ENCODE results near the gene AP5S1. TPM values are rescaled to one million over a fixed set of nuclear protein-coding genes. Genes with fewer than 3 reads are reported as not detected.

The AP5S1 gene
- total RNA-seq, 2 experiments from 2014 or later: 16.6 to 18.2 TPM

DNA sequence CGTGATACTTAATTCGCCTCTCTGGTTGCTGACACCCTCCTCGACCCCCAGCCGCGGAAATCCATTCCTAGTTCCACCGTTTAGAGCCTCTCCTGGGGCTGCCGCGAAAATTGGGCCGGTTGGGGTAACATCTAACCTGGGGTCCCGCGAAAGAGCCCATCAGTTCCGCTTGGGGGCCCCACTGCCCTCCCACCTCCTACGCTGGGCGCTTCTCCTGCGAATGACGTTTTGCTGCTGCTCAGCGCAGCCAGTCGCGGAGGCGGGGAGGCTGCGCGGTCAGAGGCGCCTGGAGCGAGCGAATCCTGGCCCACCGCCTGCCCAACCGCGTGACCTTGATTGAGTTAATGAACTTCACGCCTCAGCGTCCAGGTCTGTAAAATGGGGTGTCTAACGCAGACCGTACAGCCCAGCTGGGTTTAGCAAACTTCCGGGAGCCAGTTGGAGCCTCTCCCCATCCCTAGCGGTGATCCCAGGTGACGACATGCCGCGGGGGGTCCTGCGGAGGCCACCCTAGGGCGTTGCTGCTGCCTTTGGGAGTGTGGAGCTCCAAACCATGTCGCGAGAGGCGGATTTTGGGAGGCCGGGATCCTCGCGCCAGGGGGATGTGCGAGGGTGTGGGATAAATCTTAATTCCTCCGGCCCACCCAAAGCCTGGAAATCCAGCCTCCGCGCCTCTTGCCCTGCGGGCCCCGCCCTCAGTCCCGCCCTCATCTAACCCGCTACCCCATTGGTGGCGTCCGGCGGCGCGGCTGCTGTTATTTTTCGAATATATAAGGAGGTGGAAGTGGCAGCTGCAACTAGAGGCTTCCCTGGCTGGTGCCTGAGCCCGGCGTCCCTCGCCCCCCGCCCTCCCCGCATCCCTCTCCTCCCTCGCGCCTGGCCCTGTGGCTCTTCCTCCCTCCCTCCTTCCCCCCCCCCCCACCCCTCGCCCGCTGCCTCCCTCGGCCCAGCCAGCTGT, 24.6 kb upstream of the AP5S1 start, which contains the start of gene CDC25B:
CDC25B (plus strand) TSS at position 800 of the 958 bp plus-strand sequence. CDS start 222 bp downstream, outside the sequence.
- Mint-ChIP-seq H3K27ac (peak within 1 kb of the TSS; percentile 98), H3K4me3 (peak within 1 kb of the TSS; percentile 92), H3K27me3 (no peaks in the 10 kb centered on the region), H3K4me1 (peaks cover 40% of the 10 kb centered on the region), H3K36me3 (ENCODE audit: low read depth) (peaks cover 46% of the 10 kb centered on the region), H3K9me3 (no peaks in the 10 kb centered on the region)
- ChIA-PET POLR2A (interaction anchor here (0.6 to 1.0 kb wide), 3 partner anchors 25 to 125 kb away, joined by 3 to 4 read pairs (median 3); partner anchors contain the start of gene AP5S1), CTCF (interaction anchor here (0.6 to 2.6 kb wide), 8 partner anchors 8 to 259 kb away, joined by 3 to 12 read pairs (median 4); partner anchors contain the start of genes AP5S1 and CENPB)
- peak; percentile 95 for DNase-seq

DNA sequence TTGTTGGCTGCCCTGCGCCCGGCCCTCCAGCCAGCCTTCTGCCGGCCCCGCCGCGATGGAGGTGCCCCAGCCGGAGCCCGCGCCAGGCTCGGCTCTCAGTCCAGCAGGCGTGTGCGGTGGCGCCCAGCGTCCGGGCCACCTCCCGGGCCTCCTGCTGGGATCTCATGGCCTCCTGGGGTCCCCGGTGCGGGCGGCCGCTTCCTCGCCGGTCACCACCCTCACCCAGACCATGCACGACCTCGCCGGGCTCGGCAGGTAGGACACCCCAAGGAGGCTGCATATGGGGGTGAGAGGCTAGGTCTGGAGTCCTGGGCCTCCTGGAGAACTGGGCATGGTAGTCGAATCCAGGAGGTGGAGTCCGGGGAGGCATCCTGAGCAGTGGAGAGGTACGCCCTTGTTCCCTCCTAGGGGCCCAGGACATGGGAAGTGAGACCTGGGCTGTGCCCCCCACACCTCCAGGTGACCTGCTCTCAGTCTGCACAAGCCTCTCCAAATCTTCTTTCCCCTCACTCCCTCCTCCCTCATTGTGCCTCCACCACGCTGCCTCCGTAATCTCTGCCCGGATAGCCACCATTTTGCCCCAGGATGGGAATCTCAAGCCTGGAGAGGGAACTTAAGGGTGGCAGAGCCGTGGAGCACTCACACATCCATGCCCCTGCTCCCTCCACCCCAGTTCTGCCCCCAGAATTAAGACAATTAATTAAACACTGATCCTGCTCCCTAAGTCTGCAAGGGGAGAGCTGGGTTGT, 23.7 kb upstream of the AP5S1 start:
- DNase-seq: no peak
- CTCF ChIA-PET: interaction anchor here (0.6 to 2.6 kb wide), 7 partner anchors 9 to 24 kb away, joined by 3 to 12 read pairs (median 6); partner anchors contain the start of genes AP5S1 and CENPB
- H3K4me3 Mint-ChIP-seq: peak overlapping the region; percentile 92
- peaks cover 47% of the 10 kb centered on the region for H3K4me1 Mint-ChIP-seq
- no peaks in the 10 kb centered on the region for H3K27me3 Mint-ChIP-seq
- peak overlapping the region; percentile 92 for H3K27ac Mint-ChIP-seq
- peaks cover 54% of the 10 kb centered on the region for H3K36me3 Mint-ChIP-seq (ENCODE audit: low read depth)
- POLR2A ChIA-PET: interaction anchor here (0.6 to 1.0 kb wide), 2 partner anchors 24 to 58 kb away, joined by 3 to 4 read pairs; partner anchors contain the start of gene AP5S1
- H3K9me3 Mint-ChIP-seq: no peaks in the 10 kb centered on the region

DNA sequence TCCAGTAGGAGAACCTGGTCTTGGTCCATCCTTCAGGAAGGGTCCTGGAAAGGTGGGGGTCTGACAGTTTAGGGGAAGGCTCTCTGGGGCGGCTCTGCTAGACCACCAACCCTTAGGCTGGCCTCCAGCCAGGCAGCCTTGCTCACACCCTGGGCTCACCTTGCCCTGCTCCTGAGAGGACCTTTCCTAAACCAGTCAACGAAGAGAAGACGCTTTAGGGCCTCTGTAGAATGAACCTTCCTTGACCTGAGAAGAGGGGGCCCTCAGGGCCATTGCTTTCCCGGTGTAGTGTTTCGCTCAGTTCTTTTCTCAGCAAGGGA, 23.2 kb upstream of the AP5S1 start:
- Mint-ChIP-seq H3K4me3 (peak overlapping the region; percentile 92), H3K27me3 (no peaks in the 10 kb centered on the region), H3K4me1 (peaks cover 52% of the 10 kb centered on the region), H3K36me3 (ENCODE audit: low read depth) (peaks cover 60% of the 10 kb centered on the region), H3K27ac (peak overlapping the region; percentile 92), H3K9me3 (no peaks in the 10 kb centered on the region)
- CTCF ChIA-PET: interaction anchor here (1.0 kb wide), 1 partner anchor 12 kb away, joined by 8 read pairs; no protein-coding TSS in a partner anchor
- DNase-seq: no peak
- POLR2A ChIA-PET: no interaction called here

- Mint-ChIP-seq H3K9me3 (no peaks in the 10 kb centered on the region), H3K4me1 (peaks cover 58% of the 10 kb centered on the region), H3K27me3 (no peaks in the 10 kb centered on the region), H3K36me3 (ENCODE audit: low read depth) (peaks cover 66% of the 10 kb centered on the region), H3K27ac (peak overlapping the region; percentile 92), H3K4me3 (peak overlapping the region; percentile 92)
- ChIA-PET POLR2A (no interaction called here), CTCF (interaction anchor here (1.0 to 8.3 kb wide), 2 partner anchors 12 to 18 kb away, joined by 8 to 94 read pairs; partner anchors contain the start of gene AP5S1)
- peak; percentile 77 for DNase-seq
These were observed 22.6 kb upstream of the AP5S1 start for GRCh38 chr20:3797592-3798372.

- peak overlapping the region; percentile 92 for H3K4me3 Mint-ChIP-seq
- H3K4me1 Mint-ChIP-seq: peaks cover 63% of the 10 kb centered on the region
- POLR2A ChIA-PET: no interaction called here
These were observed 22.0 kb upstream of the AP5S1 start for GRCh38 chr20:3798373-3798768.

DNA sequence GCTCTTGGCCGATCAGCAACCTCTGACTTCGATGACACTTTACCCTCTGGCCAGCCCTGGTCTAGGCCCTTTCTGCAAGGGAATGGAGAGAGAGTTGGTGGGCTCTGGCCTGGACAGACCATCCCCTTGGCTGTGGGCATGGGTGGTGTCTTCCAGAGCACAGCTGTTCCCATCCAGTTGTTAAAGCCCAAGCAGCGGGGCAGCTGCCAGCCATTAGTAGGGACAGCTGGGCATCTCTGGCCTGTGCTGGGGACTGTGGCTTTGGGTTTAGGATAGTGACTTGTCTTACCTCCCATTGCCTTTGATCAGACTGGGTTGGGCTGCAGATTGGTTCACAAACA, 21.5 kb upstream of the AP5S1 start:
- peak overlapping the region; percentile 92 for H3K27ac Mint-ChIP-seq

More at GRCh38 chr20:3798373-3798768, 22.0 kb upstream of the AP5S1 start:
- H3K9me3 Mint-ChIP-seq: no peaks in the 10 kb centered on the region
- CTCF ChIA-PET: interaction anchor here (8.3 kb wide), 1 partner anchor 18 kb away, joined by 94 read pairs; the partner anchor contains the start of gene AP5S1
- DNase-seq: no peak
- H3K36me3 Mint-ChIP-seq (ENCODE audit: low read depth): peaks cover 72% of the 10 kb centered on the region
- peak overlapping the region; percentile 92 for H3K27ac Mint-ChIP-seq
- no peaks in the 10 kb centered on the region for H3K27me3 Mint-ChIP-seq

DNA sequence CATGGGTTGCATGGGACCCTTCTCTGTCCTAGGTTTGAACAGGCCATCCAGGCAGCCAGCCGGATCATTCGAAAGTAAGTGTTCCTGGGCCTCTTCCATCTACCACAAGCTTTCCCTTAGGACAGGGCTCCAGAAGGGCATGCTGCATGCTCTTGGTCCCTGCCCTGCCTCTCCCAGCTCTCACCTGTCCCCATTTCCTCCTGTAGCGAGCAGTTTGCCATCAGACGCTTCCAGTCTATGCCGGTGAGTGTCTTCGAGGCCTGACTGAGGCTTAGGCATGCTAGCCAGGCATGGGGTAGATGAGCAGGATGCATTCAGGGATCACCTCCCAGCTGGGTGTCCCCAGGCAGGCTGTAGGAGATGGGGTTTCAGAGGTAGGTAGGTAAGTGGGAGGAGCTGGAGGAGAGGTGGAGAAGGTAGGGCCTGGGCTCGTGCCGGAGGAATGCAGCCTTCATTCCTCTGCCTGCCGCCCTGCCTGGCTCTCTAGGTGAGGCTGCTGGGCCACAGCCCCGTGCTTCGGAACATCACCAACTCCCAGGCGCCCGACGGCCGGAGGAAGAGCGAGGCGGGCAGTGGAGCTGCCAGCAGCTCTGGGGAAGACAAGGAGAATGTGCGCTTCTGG, 20.0 kb upstream of the AP5S1 start:
- Mint-ChIP-seq H3K9me3 (no peaks in the 10 kb centered on the region), H3K27me3 (no peaks in the 10 kb centered on the region), H3K27ac (peak overlapping the region; percentile 92), H3K4me1 (peaks cover 73% of the 10 kb centered on the region), H3K4me3 (peak overlapping the region; percentile 36), H3K36me3 (ENCODE audit: low read depth) (peaks cover 90% of the 10 kb centered on the region)
- POLR2A ChIA-PET: no interaction called here
- DNase-seq: no peak
- CTCF ChIA-PET: interaction anchor here (0.7 to 8.3 kb wide), 8 partner anchors 9 to 54 kb away, joined by 3 to 94 read pairs (median 3); partner anchors contain the start of genes AP5S1 and CENPB

More for the DNA sequence above, 21.5 kb upstream of the AP5S1 start:
- peaks cover 77% of the 10 kb centered on the region for H3K36me3 Mint-ChIP-seq (ENCODE audit: low read depth)
- ChIA-PET CTCF (interaction anchor here (8.3 kb wide), 1 partner anchor 17 kb away, joined by 94 read pairs; the partner anchor contains the start of gene AP5S1), POLR2A (no interaction called here)
- H3K27me3 Mint-ChIP-seq: no peaks in the 10 kb centered on the region
- H3K4me3 Mint-ChIP-seq: peak overlapping the region; percentile 92
- H3K9me3 Mint-ChIP-seq: no peaks in the 10 kb centered on the region
- no peak for DNase-seq
- H3K4me1 Mint-ChIP-seq: peaks cover 69% of the 10 kb centered on the region

DNA sequence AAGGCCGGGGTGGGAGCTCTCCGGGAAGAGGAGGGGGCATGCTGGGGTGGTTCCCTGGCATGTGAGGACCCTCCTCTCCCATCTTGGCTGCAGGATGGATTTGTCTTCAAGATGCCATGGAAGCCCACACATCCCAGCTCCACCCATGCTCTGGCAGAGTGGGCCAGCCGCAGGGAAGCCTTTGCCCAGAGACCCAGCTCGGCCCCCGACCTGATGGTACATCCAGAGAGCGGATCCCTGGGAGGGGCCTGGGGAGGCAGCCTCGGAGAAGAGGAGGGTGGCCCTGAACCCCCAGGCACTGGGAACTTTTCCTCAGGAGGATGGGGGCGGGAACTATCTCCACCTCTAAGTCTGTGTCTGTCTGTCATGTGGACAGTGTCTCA, 19.5 kb upstream of the AP5S1 start:
- peaks cover 74% of the 10 kb centered on the region for H3K4me1 Mint-ChIP-seq
- no peak for DNase-seq
- peaks cover 91% of the 10 kb centered on the region for H3K36me3 Mint-ChIP-seq (ENCODE audit: low read depth)
- ChIA-PET CTCF (interaction anchor here (0.7 to 8.3 kb wide), 6 partner anchors 10 to 54 kb away, joined by 3 to 94 read pairs (median 4); partner anchors contain the start of genes AP5S1 and CENPB), POLR2A (no interaction called here)
- peak overlapping the region; percentile 77 for H3K27ac Mint-ChIP-seq
- no peak overlapping the region for H3K4me3 Mint-ChIP-seq
- no peaks in the 10 kb centered on the region for H3K9me3 Mint-ChIP-seq
- H3K27me3 Mint-ChIP-seq: no peaks in the 10 kb centered on the region

DNA sequence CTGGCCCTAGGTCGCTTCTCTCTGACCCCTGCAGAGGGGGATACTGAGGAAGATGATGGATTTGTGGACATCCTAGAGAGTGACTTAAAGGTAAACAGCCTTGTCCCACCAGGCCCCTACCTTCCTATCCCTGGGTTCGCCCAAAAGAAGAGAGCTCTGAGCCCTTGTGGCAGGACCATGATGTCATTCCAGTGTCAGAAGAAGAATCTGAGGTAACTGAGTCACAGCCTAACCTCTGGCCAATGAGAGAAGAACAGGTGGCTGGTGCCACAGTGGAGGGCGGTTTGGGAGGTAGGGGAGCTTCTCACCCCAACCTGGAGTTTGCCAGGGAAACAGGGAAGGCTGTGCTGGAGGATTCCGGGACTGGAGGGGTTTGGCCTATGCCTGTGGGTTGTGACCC, 19.0 kb upstream of the AP5S1 start:
- Mint-ChIP-seq H3K9me3 (no peaks in the 10 kb centered on the region), H3K4me1 (peaks cover 77% of the 10 kb centered on the region), H3K4me3 (no peak overlapping the region), H3K27ac (peak overlapping the region; percentile 77), H3K36me3 (ENCODE audit: low read depth) (peaks cover 94% of the 10 kb centered on the region), H3K27me3 (no peaks in the 10 kb centered on the region)
- ChIA-PET CTCF (interaction anchor here (1.3 to 8.3 kb wide), 4 partner anchors 14 to 43 kb away, joined by 3 to 94 read pairs (median 8); partner anchors contain the start of genes AP5S1 and CENPB), POLR2A (no interaction called here)
- no peak for DNase-seq

- ChIA-PET CTCF (interaction anchor here (1.3 to 8.3 kb wide), 2 partner anchors 14 to 43 kb away, joined by 3 to 94 read pairs; partner anchors contain the start of gene AP5S1), POLR2A (no interaction called here)
- no peaks in the 10 kb centered on the region for H3K9me3 Mint-ChIP-seq
- no peak for DNase-seq
- peak overlapping the region; percentile 77 for H3K27ac Mint-ChIP-seq
- H3K4me1 Mint-ChIP-seq: peaks cover 82% of the 10 kb centered on the region
- no peaks in the 10 kb centered on the region for H3K27me3 Mint-ChIP-seq
- no peak overlapping the region for H3K4me3 Mint-ChIP-seq
- H3K36me3 Mint-ChIP-seq (ENCODE audit: low read depth): peaks cover 96% of the 10 kb centered on the region
These were observed 18.5 kb upstream of the AP5S1 start for GRCh38 chr20:3801846-3802245.

- no peaks in the 10 kb centered on the region for H3K9me3 Mint-ChIP-seq
- peak overlapping the region; percentile 68 for H3K27ac Mint-ChIP-seq
- no peak overlapping the region for H3K4me3 Mint-ChIP-seq
- peaks cover 91% of the 10 kb centered on the region for H3K36me3 Mint-ChIP-seq (ENCODE audit: low read depth)
- no peaks in the 10 kb centered on the region for H3K27me3 Mint-ChIP-seq
- CTCF ChIA-PET: interaction anchor here (0.8 to 8.3 kb wide), 2 partner anchors 14 to 165 kb away, joined by 4 to 94 read pairs; partner anchors contain the start of gene AP5S1
- H3K4me1 Mint-ChIP-seq: peaks cover 91% of the 10 kb centered on the region
- no peak for DNase-seq
- POLR2A ChIA-PET: no interaction called here
These were observed 17.7 kb upstream of the AP5S1 start for GRCh38 chr20:3802524-3803239.
